Right renal pelvis (tissue), 4 donors: ENCODE results near the gene CCL20. TPM values are rescaled to one million over a fixed set of nuclear protein-coding genes. Genes with fewer than 3 reads are reported as not detected.

Experiments
- polyA plus RNA-seq, 4 donors: library from polyadenylated mRNA; unstranded; fragments of 120-200 nt; gene quantifications; one replicate each; pipeline ENCODE4 v1.2.1, GENCODE V29; 2013; ENCODE audit not compliant: insufficient read length in 4 of 4

The CCL20 gene
- polyA plus RNA-seq, 4 donors = 0.22 to 0.52 TPM; not detected in 2

Other genes with a start within 250 kb of the CCL20 start
- gene SCYGR2, start 214.9 kb upstream of the CCL20 start, polyA plus RNA-seq = not detected
- gene SCYGR3, start 199.0 kb upstream of the CCL20 start, polyA plus RNA-seq = not detected
- gene SCYGR4, start 196.3 kb upstream of the CCL20 start, polyA plus RNA-seq = not detected
- gene SCYGR5, start 147.0 kb upstream of the CCL20 start, polyA plus RNA-seq = not detected
- 1 to 10 TPM; 6.6 to 9.8 (median 7.5) TPM for gene SLC19A3, start 95.8 kb upstream of the CCL20 start, polyA plus RNA-seq
- not detected for gene SCYGR6, start 89.1 kb upstream of the CCL20 start, polyA plus RNA-seq
- not detected for gene SCYGR7, start 85.5 kb upstream of the CCL20 start, polyA plus RNA-seq
- not detected for gene SCYGR8, start 67.9 kb upstream of the CCL20 start, polyA plus RNA-seq
- gene DAW1, start 57.8 kb downstream of the CCL20 start, polyA plus RNA-seq = under 1 TPM; 0.50 to 0.67 (median 0.60) TPM